ENCODE data around the gene TOP1. TPM values are rescaled to one million over a fixed set of nuclear protein-coding genes. Genes with fewer than 3 reads are reported as not detected.

The TOP1 gene
- total and polyA plus RNA-seq, 9 of the 15 experiments (the other 6 are each of a cell fraction or from before 2014, with no cell fraction given): 26.4 to 127 (median 39.6) TPM

- peak; percentile 59; the same call in 1 of the 2 replicates for TF ChIP-seq REST (IDR thresholded peaks at IDR 0.05; ENCODE audit: borderline replicate concordance)
- TF ChIP-seq REST (CRISPR knock-in tag; IDR thresholded peaks at IDR 0.05; ENCODE audit: low read depth): no peak
- no peak for TF ChIP-seq LCOR (CRISPR knock-in tag; IDR thresholded peaks at IDR 0.05)
- TF ChIP-seq SMC3 (conservative IDR thresholded peaks at IDR 0.05; ENCODE audit: insufficient read depth, low read depth, low read length): peak; percentile 60
- TF ChIP-seq CREB1 (IDR thresholded peaks at IDR 0.05): no peak
- TF ChIP-seq CREB1 (CRISPR knock-in tag; IDR thresholded peaks at IDR 0.05): peak; percentile 50; the same call in 1 of the 2 replicates
- no peak for TF ChIP-seq ZNF592 (IDR thresholded peaks at IDR 0.05)
Measured at GRCh38 chr20:41135187-41135887, 106.7 kb downstream of the TOP1 start (continued).
